Measurements from ENCODE around the gene CXCL14. TPM values are rescaled to one million over a fixed set of nuclear protein-coding genes. Genes with fewer than 3 reads are reported as not detected.

Gene CXCL14
- total and polyA plus RNA-seq, 2 of the 4 experiments (the other 2 are of a cell fraction): not detected

GRCh38 chr5:135601466-135601865 lies 22.7 kb upstream of the CXCL14 start:
- intact Hi-C loops (cut with micrococcal nuclease): no loop called here
- H3K18ac ChIP-seq (ENCODE audit: low read depth, low read length): no peak overlapping the region
- no peaks in the 10 kb centered on the region for H3K9me1 ChIP-seq (ENCODE audit: insufficient read depth, low read length)
- H2BK20ac ChIP-seq (ENCODE audit: low read depth, low read length): no peak overlapping the region
- dilution Hi-C loops (cut with HindIII; ENCODE audit: low sequenced_read_pairs, unreplicated experiment): no loop called here
- H2BK15ac ChIP-seq (ENCODE audit: low read depth, low read length): no peak overlapping the region
- in situ Hi-C loops (cut with MboI; ENCODE audit: low sequenced_read_pairs): no loop called here
- no peaks in the 10 kb centered on the region for H3K36me3 ChIP-seq (ENCODE audit: control insufficient read depth, insufficient read depth, low read length)
- TF ChIP-seq MAZ (IDR thresholded peaks at IDR 0.05; ENCODE audit: borderline replicate concordance, low read depth, low read length) (no peak), NFE2L2 (IDR thresholded peaks at IDR 0.05; ENCODE audit: low read depth, low read length) (no peak), FOS (IDR thresholded peaks at IDR 0.05; ENCODE audit: low read depth, low read length) (no peak), MAFK (IDR thresholded peaks at IDR 0.05; ENCODE audit: low read depth, low read length) (no peak), RAD21 (IDR thresholded peaks at IDR 0.05; ENCODE audit: low read length) (no peak)
- WGBS, 2 experiments (ENCODE audit: extremely low coverage in 2 of 2, insufficient read length in 1 of 2): no CpG with 5 or more reads among the region's 3 CpGs
- no peak overlapping the region for H3K56ac ChIP-seq (ENCODE audit: extremely low read depth, insufficient read depth, low read length)
- no peak overlapping the region for H3K23ac ChIP-seq (ENCODE audit: low read depth, low read length)
- H3K4me1 ChIP-seq (ENCODE audit: control insufficient read depth, insufficient read depth, low read length): no peaks in the 10 kb centered on the region
- no peak overlapping the region for H4K91ac ChIP-seq (ENCODE audit: insufficient read depth, low read depth, low read length)
- H2BK5ac ChIP-seq (ENCODE audit: low read depth, low read length, poor library complexity, severe bottlenecking): no peak overlapping the region
- H2BK120ac ChIP-seq (ENCODE audit: low read depth, low read length): no peak overlapping the region
- H3K9me3 ChIP-seq (ENCODE audit: control insufficient read depth, insufficient read depth, low read length): no peaks in the 10 kb centered on the region
- H4K20me1 ChIP-seq (ENCODE audit: insufficient read depth, low read length): no peaks in the 10 kb centered on the region
- H2AK9ac ChIP-seq (replicated peaks; ENCODE audit: low read depth, low read length, poor library complexity): no peak overlapping the region
- CTCF ChIA-PET: no interaction called here
- DNase-seq: no peak
- no peak overlapping the region for H2AFZ ChIP-seq (replicated peaks; ENCODE audit: low read length, poor library complexity)
- H3K27me3 ChIP-seq (ENCODE audit: control insufficient read depth, insufficient read depth, low read length): peaks cover 14% of the 10 kb centered on the region
- H3K4ac ChIP-seq (ENCODE audit: low read depth, low read length): no peak overlapping the region
- H3K4me3 ChIP-seq (ENCODE audit: insufficient read depth, low read depth, low read length): no peak overlapping the region
- H3K27ac ChIP-seq (ENCODE audit: insufficient read depth, low read length): no peak overlapping the region
- H2AK5ac ChIP-seq (ENCODE audit: low read depth, low read length): no peak overlapping the region
- H3K4me2 ChIP-seq (ENCODE audit: low read depth, low read length): no peak overlapping the region
- POLR2A ChIA-PET (ENCODE audit: unreplicated experiment): no interaction called here
- H3K14ac ChIP-seq (replicated peaks; ENCODE audit: low read depth, low read length): no peak overlapping the region
- H4K5ac ChIP-seq (ENCODE audit: low read depth, low read length): no peak overlapping the region
- no TSS peak for BruUV-seq (replicated peaks)
- H3K9ac ChIP-seq (ENCODE audit: low read depth, low read length): no peak overlapping the region
- H3K79me1 ChIP-seq (ENCODE audit: low read depth in 1 of 2, low read length in 2 of 2): no peaks in the 10 kb centered on the region
- H4K8ac ChIP-seq (ENCODE audit: low read depth in 2 of 2, low read length in 2 of 2): no peak overlapping the region
- no peak for ATAC-seq (ENCODE audit: low read depth)

Data from IMR-90 (cell line).